GM23338 (cell line): ENCODE results near the gene SLC20A1. TPM values are rescaled to one million over a fixed set of nuclear protein-coding genes. Genes with fewer than 3 reads are reported as not detected.

ENCODE experiments used
- ATAC-seq: fragments of 200-7000 bp; cut with Tn5 transposase; 3 replicates; pipeline ENCODE4 v1.9.1; 2020
- DNase-seq: peaks from one replicate; pipeline ENCODE4 v3.0.0-alpha.2; 2015; ENCODE audit warnings: low spot score
- H2AFZ ChIP-seq: fragments of 200-600 bp; sonication (generic); 2 replicates; pipeline ENCODE4 v1.8.0; 2016; ENCODE audit warnings: antibody characterized with exemption, mild to moderate bottlenecking, moderate library complexity
- H3F3A ChIP-seq: fragments of 200-600 bp; sonication (generic); replicated peaks from 2 replicates; pipeline ENCODE4 v1.8.0; 2017; ENCODE audit warnings: antibody characterized with exemption, mixed run types, low read depth
- H3K27ac ChIP-seq: fragments of 200-600 bp; sonication (generic); 2 replicates; pipeline ENCODE4 v1.6.1; 2016; ENCODE audit warnings: low read depth
- H3K27me3 ChIP-seq: fragments of 200-600 bp; sonication (generic); 2 replicates; pipeline ENCODE4 v1.8.0; 2016; ENCODE audit warnings: mild to moderate bottlenecking, mixed run types, moderate library complexity; ENCODE audit not compliant: insufficient read depth
- H3K36me3 ChIP-seq: fragments of 200-600 bp; sonication (generic); 2 replicates; pipeline ENCODE4 v1.8.0; 2016; ENCODE audit warnings: mild to moderate bottlenecking; ENCODE audit not compliant: insufficient read depth
- H3K4me1 ChIP-seq: fragments of 200-600 bp; sonication (generic); 2 replicates; pipeline ENCODE4 v1.8.0; 2016; ENCODE audit warnings: mild to moderate bottlenecking, moderate library complexity; ENCODE audit not compliant: insufficient read depth
- H3K4me2 ChIP-seq: fragments of 200-600 bp; sonication (generic); 2 replicates; pipeline ENCODE4 v1.7.1; 2017; ENCODE audit warnings: mixed run types
- H3K4me3 ChIP-seq: fragments of 200-600 bp; sonication (generic); 2 replicates; pipeline ENCODE4 v1.6.1; 2016; ENCODE audit warnings: mixed run types
- H3K79me2 ChIP-seq: fragments of 200-600 bp; sonication (generic); replicated peaks from 2 replicates; pipeline ENCODE4 v1.8.0; 2017; ENCODE audit warnings: mild to moderate bottlenecking; ENCODE audit not compliant: insufficient read depth
- H3K9me2 ChIP-seq: fragments of 200-600 bp; sonication (generic); 2 replicates; pipeline ENCODE4 v1.8.0; 2017; ENCODE audit not compliant: insufficient read depth
- H4K20me1 ChIP-seq: fragments of 200-600 bp; sonication (generic); replicated peaks from 2 replicates; pipeline ENCODE4 v1.8.0; 2017; ENCODE audit warnings: mild to moderate bottlenecking; ENCODE audit not compliant: insufficient read depth
- H3K27ac Mint-ChIP-seq: 2 replicates; pipeline ENCODE4 v1.8.0; 2020; ENCODE audit warnings: inconsistent platforms, mild to moderate bottlenecking, moderate library complexity, mixed read lengths
- H3K27me3 Mint-ChIP-seq: 3 replicates; pipeline ENCODE4 v1.8.0; 2022; ENCODE audit warnings: low read depth, mild to moderate bottlenecking, moderate library complexity, mixed read lengths, inconsistent platforms; ENCODE audit not compliant: insufficient read depth, poor library complexity
- H3K36me3 Mint-ChIP-seq: 3 replicates; pipeline ENCODE4 v1.8.0; 2021; ENCODE audit warnings: low read depth, mild to moderate bottlenecking, inconsistent platforms, moderate library complexity, mixed read lengths
- H3K4me1 Mint-ChIP-seq: 3 replicates; pipeline ENCODE4 v1.8.0; 2020; ENCODE audit warnings: mild to moderate bottlenecking, inconsistent platforms, mixed read lengths
- H3K4me3 Mint-ChIP-seq: 3 replicates; pipeline ENCODE4 v1.8.0; 2021; ENCODE audit warnings: moderate library complexity, mild to moderate bottlenecking, inconsistent platforms, mixed read lengths
- H3K9me3 Mint-ChIP-seq: 3 replicates; pipeline ENCODE4 v1.8.0; 2020; ENCODE audit warnings: moderate library complexity, mild to moderate bottlenecking, inconsistent platforms, mixed read lengths
- EZH2 ChIP-seq: fragments of 200-600 bp; sonication (generic); IDR thresholded peaks from one replicate; pipeline ENCODE4 v1.8.0; 2017; ENCODE audit warnings: antibody characterized with exemption, mild to moderate bottlenecking, low read depth; ENCODE audit not compliant: unreplicated experiment
- EZH2phosphoT487 ChIP-seq: fragments of 200-600 bp; sonication (generic); IDR thresholded peaks from one replicate; pipeline ENCODE4 v1.8.1; 2018; ENCODE audit warnings: antibody characterized with exemption; ENCODE audit not compliant: unreplicated experiment
- NANOG ChIP-seq: IDR thresholded peaks from 2 replicates; pipeline ENCODE4 v1.6.1; 2016; ENCODE audit warnings: antibody characterized with exemption, borderline replicate concordance
- POLR2AphosphoS5 ChIP-seq: IDR thresholded peaks from 2 replicates; pipeline ENCODE4 v1.6.1; 2016; ENCODE audit warnings: antibody characterized with exemption, low read depth
- REST ChIP-seq: IDR thresholded peaks from one replicate; pipeline ENCODE4 v1.6.1; 2018; ENCODE audit warnings: antibody characterized with exemption; ENCODE audit not compliant: unreplicated experiment
- ZNF331 ChIP-seq: fragments of 250-450 bp; sonication (Bioruptor Pico); IDR thresholded peaks from 2 replicates; pipeline ENCODE4 v1.5.0; 2020; ENCODE audit warnings: low read depth, mild to moderate bottlenecking, moderate library complexity
- ZNF462 ChIP-seq: fragments of 250-450 bp; sonication (Bioruptor Pico); IDR thresholded peaks from 2 replicates; pipeline ENCODE4 v1.5.0; 2020; ENCODE audit warnings: mild to moderate bottlenecking, moderate library complexity
- polyA plus RNA-seq: library from polyadenylated mRNA; unstranded; fragments of >200 nt; fragmentation: Nextera tagmentation; extraction: Ambion mirVana; gene quantifications from 2 replicates; pipeline ENCODE4 v1.2.1, GENCODE V29; 2016
- total RNA-seq: library from RNA; depleted of rRNA; stranded (reverse); fragments of >200 nt; shearing (Covaris generic); gene quantifications from 2 replicates; pipeline ENCODE4 v1.2.3, GENCODE V29; 2014

Gene SLC20A1
- total and polyA plus RNA-seq, 2 experiments from 2014 or later, result 52.9 to 84.3 TPM

GRCh38 chr2:112670252-112671022, 24.7 kb downstream of the SLC20A1 start:
- peaks cover 13% of the 10 kb centered on the region for H3K27me3 Mint-ChIP-seq
- H3K27ac Mint-ChIP-seq, result no peak overlapping the region
- Histone ChIP-seq H3F3A (no peaks in the 10 kb centered on the region), H3K4me1 (no peaks in the 10 kb centered on the region), H4K20me1 (no peaks in the 10 kb centered on the region; the same call in 1 of the 2 replicates), H3K4me3 (no peak overlapping the region), H3K79me2 (no peaks in the 10 kb centered on the region), H2AFZ (no peak overlapping the region), H3K4me2 (no peak overlapping the region), H3K27ac (no peak overlapping the region), H3K9me2 (no peaks in the 10 kb centered on the region), H3K36me3 (no peaks in the 10 kb centered on the region), H3K27me3 (no peaks in the 10 kb centered on the region)
- no peak for TF ChIP-seq EZH2
- no peak for TF ChIP-seq POLR2AphosphoS5
- no peak for TF ChIP-seq REST
- TF ChIP-seq ZNF331 (CRISPR knock-in tag), result no peak
- H3K4me3 Mint-ChIP-seq, result no peak overlapping the region
- H3K36me3 Mint-ChIP-seq, result no peaks in the 10 kb centered on the region
- no peaks in the 10 kb centered on the region for H3K9me3 Mint-ChIP-seq
- ATAC-seq, result no peak
- H3K4me1 Mint-ChIP-seq, result peaks cover 12% of the 10 kb centered on the region; the same call in 2 of the 3 replicates
- no peak for DNase-seq

- H3K4me3 ChIP-seq, result no peak overlapping the region
- H3K4me2 ChIP-seq, result no peak overlapping the region; the same call in 1 of the 2 replicates
- H3K9me2 ChIP-seq, result no peaks in the 10 kb centered on the region
- no peak overlapping the region for H3K4me3 Mint-ChIP-seq
- H3K36me3 ChIP-seq, result no peaks in the 10 kb centered on the region
- H3K79me2 ChIP-seq, result no peaks in the 10 kb centered on the region
- no peak overlapping the region for H3K27ac ChIP-seq
- peaks cover 13% of the 10 kb centered on the region for H3K27me3 Mint-ChIP-seq
- no peak overlapping the region for H3K27ac Mint-ChIP-seq
- H3K4me1 Mint-ChIP-seq, result peaks cover 12% of the 10 kb centered on the region; the same call in 2 of the 3 replicates
- H2AFZ ChIP-seq, result no peak overlapping the region
- no peaks in the 10 kb centered on the region; the same call in 1 of the 2 replicates for H4K20me1 ChIP-seq
- H3K36me3 Mint-ChIP-seq, result no peaks in the 10 kb centered on the region
- H3F3A ChIP-seq, result no peaks in the 10 kb centered on the region
- no peaks in the 10 kb centered on the region for H3K27me3 ChIP-seq
- ATAC-seq, result peak; percentile 21; the same call in 2 of the 3 replicates
- no peak for DNase-seq
- H3K4me1 ChIP-seq, result no peaks in the 10 kb centered on the region
- no peaks in the 10 kb centered on the region for H3K9me3 Mint-ChIP-seq
- TF ChIP-seq EZH2phosphoT487 (no peak), NANOG (no peak), ZNF462 (CRISPR knock-in tag) (no peak), ZNF331 (CRISPR knock-in tag) (no peak)
Measured at GRCh38 chr2:112671801-112672200, 26.1 kb downstream of the SLC20A1 start.
